HG03095 (cell line): ENCODE data around the gene UGT2B17.
"Not testable (repeated sequence)": the region's sequence is repeated elsewhere in the genome, so short reads cannot be mapped to it uniquely, and the experiment has no call there.

ENCODE experiments used
- ATAC-seq: cut with Tn5 transposase; IDR thresholded peaks from one replicate; pipeline ENCODE4 v1.9.1; 2021; ENCODE audit warnings: moderate library complexity; ENCODE audit not compliant: unreplicated experiment

Gene UGT2B17

GRCh38 chr4:68576272-68577125 is at the start of gene UGT2B17:
Gene UGT2B17 (minus strand): TSS chr4:68576322. CDS start chr4:68568484, 7,838 bp downstream.
- peak; percentile 87 for ATAC-seq

DNA sequence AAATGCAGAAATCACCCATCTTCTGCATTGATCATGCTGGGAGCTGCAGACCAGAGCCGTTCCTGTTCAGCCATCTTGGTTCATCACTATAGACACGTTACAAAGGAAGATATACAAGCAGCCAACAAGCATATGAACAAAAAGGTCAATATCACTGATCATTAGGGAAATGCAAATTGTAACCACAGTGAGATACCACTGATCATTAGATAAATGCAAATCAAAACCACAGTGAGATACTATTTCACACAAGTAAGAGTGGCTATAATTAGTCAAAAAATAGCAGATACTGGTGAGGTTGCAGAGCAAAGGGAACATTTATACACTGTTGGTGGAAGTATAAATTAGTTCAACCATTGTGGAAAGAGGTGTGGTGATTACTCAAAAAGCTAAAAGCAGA is 46.6 kb upstream of the UGT2B17 start:
- ATAC-seq: peak; percentile 66

DNA sequence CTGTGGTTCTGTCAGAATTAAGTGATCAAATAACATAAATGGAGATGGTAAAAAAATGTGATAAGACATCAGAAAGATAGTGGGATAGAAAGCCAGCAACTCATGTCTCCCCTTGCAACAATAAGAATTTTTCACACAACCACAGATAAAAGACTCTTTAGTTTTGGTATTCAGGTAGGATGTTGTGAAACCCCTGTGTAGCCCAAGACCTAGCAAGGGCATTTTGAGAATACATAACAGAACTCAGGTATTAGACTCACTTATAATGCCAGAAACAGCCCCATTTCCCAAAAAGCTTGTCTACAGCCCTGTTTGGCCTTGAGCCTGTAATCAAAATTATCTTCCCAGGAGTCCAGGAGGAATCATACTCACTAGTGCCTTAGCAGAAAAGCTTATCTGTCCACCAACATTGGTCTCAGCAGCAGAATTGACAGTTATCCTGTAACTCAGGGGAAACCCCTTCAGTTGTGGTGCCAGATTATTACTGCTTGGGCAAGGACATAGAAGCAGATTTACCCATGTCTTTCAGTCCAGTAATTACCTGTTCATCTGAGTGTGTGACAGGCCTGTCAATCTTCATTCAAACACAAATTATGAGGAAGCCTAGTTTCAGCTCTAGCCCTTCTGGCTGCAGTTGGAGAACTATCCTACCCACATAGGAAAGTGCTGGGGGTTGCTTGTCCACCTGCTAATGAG is 41.0 kb upstream of the UGT2B17 start:
- ATAC-seq: peak; percentile 71

GRCh38 chr4:68615699-68616422 is 39.7 kb upstream of the UGT2B17 start:
- ATAC-seq: no peak

GRCh38 chr4:68613752-68614151 is 37.6 kb upstream of the UGT2B17 start:
- ATAC-seq: no peak

DNA sequence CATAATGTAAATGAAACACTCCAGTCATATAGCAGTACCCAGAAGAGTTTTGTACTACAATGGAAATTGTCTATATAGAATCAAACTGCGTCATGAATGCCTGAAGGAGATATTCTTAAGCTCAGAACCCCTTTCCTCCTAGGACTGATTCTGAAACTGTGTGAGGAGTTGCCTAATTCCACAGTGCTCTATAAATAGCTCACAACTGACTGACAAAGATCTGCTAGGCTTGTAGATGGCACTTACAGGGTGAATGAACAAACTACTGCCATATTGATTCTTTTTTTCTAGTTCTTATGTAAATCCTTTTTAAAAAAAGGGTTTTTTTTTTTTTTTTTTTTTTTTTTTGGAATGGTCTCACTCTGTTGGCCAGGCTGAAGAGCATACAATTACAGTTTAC is 30.1 kb upstream of the UGT2B17 start:
- no peak for ATAC-seq

GRCh38 chr4:68599150-68599549 is 23.0 kb upstream of the UGT2B17 start:
- no peak for ATAC-seq

DNA sequence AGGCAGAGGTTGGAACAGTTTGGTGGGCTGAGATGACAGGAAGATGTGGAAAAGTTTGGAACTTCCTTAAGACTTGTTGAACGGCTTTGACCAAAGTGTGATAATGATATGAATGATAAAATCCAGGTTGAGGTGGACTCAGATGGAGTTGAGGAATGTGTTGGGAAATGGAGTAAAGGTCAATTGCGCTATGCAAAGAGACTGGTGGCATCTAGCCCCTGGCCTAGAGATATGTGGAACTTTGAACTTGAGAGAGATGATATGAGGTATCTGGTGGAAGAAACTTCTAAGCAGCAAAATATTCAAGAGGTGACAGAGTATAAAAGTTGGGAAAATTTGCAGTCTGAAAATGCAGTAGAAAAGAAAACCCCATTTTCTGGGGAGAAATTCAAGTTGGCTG is 21.4 kb upstream of the UGT2B17 start:
- ATAC-seq: no peak

DNA sequence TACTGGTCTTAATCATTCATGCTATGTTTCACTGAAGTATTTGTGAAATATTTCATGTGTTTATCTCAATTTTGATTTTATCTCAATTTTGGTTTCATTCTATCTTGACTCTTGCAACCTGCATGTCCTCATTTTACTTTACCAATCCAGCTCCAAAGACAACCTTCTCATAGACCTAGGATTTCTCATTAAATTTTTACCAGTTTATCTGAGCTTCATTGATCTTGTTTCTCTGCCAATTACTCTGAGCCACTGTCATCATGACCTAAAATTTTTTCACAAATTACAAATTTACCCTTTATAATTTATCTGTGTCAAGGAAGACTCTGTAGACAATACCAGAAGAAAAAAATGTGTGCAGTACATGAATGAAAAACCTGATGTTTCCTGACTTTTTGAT is 18.6 kb upstream of the UGT2B17 start:
- no peak for ATAC-seq

- ATAC-seq: no peak
Measured at GRCh38 chr4:68593112-68593511, 17.0 kb upstream of the UGT2B17 start.

DNA sequence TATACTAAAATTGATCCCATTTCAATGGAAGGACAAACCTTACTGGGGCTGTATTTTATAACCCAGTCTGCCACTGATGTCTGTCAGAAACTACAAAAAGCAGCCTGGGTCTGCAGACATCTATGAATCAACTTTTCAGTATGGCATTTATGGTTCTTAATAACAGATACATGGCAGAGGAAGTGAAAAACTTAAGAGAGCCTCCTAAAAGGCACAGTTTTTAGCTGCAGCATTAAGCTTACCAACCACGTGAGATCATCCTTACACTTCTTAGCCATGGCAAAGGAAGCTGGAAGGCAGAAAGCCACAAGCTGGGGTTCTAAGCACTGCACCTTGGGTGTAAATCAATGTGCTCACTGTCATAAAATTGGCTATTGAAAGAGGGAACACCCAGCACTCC is 16.6 kb upstream of the UGT2B17 start:
- peak; percentile 67 for ATAC-seq

GRCh38 chr4:68591204-68591603 is 15.1 kb upstream of the UGT2B17 start:
- ATAC-seq: no peak

DNA sequence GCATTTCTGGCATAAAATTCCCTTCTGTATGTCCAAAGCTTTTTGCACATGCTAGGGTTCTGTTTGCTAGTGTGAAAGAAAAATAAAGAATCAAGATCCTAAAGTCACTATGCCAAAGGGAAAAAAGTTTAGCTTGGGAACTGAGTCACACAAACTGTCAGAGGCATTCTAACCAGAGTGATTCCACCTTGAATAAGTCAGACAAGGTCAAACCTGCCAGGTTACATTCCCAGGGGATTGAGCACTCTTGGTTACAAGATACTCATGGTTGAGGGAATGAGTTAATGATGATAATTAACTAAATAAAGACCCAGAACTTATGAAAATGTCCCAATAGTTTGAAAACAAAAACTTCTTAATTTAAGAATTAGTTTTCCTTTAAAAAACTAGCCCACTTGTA is 13.7 kb upstream of the UGT2B17 start:
- no peak for ATAC-seq

DNA sequence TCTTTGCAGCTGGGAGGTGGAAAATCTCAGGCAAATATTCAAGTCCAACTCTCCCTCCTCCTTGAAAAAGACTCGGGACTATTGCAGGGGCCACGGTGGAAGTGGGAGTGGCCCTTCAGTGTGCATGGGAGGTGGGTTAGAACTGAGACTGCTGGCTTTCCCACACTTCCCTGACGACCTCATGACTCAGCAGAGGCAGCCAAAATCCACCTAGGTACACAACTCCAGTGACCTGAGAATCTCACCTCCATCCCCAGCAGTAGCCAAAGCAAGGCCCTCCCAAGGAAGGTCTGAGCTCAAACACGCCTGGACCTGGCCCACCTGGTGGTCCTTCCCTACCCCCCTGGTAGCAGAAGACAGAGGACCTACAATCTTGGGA is 6.2 kb upstream of the UGT2B17 start:
- no peak for ATAC-seq

GRCh38 chr4:68581383-68582338 is 5.5 kb upstream of the UGT2B17 start:
- ATAC-seq: no peak

- ATAC-seq: no peak
Measured at GRCh38 chr4:68577590-68577989, 1.5 kb upstream of the UGT2B17 start.

GRCh38 chr4:68575636-68576035 is 486 bp downstream of the UGT2B17 start:
- ATAC-seq: not testable (repeated sequence)

- ATAC-seq: no peak
Measured at GRCh38 chr4:68575081-68575480, 1.0 kb downstream of the UGT2B17 start.

- ATAC-seq: no peak
Measured at GRCh38 chr4:68572653-68573170, 3.4 kb downstream of the UGT2B17 start.

DNA sequence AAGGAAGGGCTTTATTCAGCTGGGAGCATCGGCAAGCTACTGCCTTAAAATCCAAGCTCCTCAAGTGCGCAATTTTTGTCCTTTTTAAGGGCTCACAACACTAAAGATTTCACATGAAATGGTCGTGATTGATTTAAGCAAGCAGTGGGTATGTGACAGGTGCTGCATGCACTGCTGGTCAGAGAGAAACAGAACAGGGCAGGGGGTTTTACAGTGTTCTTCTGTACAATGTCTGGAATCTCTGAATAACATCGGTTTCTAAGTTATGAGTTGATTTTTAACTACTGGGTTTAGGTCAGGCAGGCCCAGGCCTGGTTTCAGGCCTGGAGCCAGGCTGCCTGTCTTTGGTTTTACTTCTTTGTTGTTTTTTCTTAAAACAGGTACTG is 6.0 kb downstream of the UGT2B17 start:
- ATAC-seq: peak; percentile 31
